T-helper 1 cell treated with Interleukin-12 subunit alpha and Interleukin-12 subunit beta and Interleukin-4 antibody, amounts not matched to agents 30 μg/mL and 1 μg/mL, for 36 hours (primary cell): ENCODE data around the gene CABP7.

Experiments used
- H3K27ac Mint-ChIP-seq: one replicate; pipeline ENCODE4 v1.8.0; 2021; ENCODE audit warnings: mild to moderate bottlenecking, mixed read lengths
- H3K27me3 Mint-ChIP-seq: one replicate; pipeline ENCODE4 v1.8.0; 2021; ENCODE audit warnings: low read depth, mixed read lengths
- H3K36me3 Mint-ChIP-seq: one replicate; pipeline ENCODE4 v1.8.0; 2021; ENCODE audit warnings: low read depth, mixed read lengths
- H3K4me1 Mint-ChIP-seq: one replicate; pipeline ENCODE4 v1.8.0; 2021; ENCODE audit warnings: low read depth, mixed read lengths
- H3K4me3 Mint-ChIP-seq: one replicate; pipeline ENCODE4 v1.8.0; 2021; ENCODE audit warnings: mild to moderate bottlenecking, moderate library complexity, mixed read lengths
- H3K9me3 Mint-ChIP-seq: one replicate; pipeline ENCODE4 v1.8.0; 2021; ENCODE audit warnings: mixed read lengths

Gene CABP7

DNA sequence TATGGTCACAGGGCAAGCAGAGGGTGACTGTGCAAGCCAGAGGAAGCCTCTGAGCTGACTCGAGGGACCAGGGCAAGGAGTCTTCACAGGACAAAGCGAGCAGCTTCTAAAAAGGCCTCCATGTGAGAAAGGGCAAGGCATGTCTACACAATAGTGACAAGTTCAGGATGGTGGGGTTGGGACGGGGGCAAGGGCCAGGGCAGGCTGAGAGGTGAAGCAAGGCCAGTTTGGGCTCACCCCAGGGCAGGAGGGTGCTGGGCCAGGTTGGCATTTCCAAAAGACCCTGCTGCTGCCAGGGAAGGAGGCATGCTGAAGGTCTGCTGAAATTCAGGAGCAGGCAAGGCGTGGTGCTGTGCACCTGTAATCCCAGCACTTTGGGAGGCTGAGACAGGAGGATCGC is 12.3 kb upstream of the CABP7 start:
- Mint-ChIP-seq H3K9me3 (no peaks in the 10 kb centered on the region), H3K4me1 (peaks cover 2% of the 10 kb centered on the region), H3K27ac (no peak overlapping the region), H3K4me3 (no peak overlapping the region), H3K27me3 (peaks cover 6% of the 10 kb centered on the region), H3K36me3 (no peaks in the 10 kb centered on the region)

DNA sequence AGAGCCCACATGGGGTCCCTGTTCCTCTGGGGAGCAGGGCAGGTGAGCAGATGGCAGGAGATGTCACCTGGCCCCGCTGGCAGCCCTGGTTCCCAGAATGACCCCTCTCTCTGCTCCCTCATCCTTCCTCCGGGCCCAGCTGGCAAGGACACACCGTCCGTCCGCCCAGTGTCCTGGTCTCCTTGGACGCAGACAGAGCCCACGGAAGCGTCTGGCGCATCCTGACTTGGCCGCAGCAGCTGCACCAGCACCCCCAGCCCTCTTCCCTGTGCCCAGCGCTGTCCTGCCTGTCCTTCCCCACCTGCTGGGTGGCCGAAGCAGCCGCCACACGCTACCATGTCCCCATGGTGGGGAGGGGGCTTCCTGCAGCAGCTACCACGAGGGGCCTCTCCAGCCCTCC is 9.6 kb upstream of the CABP7 start:
- Mint-ChIP-seq H3K27me3 (peaks cover 6% of the 10 kb centered on the region), H3K4me1 (no peaks in the 10 kb centered on the region), H3K36me3 (no peaks in the 10 kb centered on the region), H3K9me3 (no peaks in the 10 kb centered on the region), H3K27ac (no peak overlapping the region), H3K4me3 (no peak overlapping the region)

DNA sequence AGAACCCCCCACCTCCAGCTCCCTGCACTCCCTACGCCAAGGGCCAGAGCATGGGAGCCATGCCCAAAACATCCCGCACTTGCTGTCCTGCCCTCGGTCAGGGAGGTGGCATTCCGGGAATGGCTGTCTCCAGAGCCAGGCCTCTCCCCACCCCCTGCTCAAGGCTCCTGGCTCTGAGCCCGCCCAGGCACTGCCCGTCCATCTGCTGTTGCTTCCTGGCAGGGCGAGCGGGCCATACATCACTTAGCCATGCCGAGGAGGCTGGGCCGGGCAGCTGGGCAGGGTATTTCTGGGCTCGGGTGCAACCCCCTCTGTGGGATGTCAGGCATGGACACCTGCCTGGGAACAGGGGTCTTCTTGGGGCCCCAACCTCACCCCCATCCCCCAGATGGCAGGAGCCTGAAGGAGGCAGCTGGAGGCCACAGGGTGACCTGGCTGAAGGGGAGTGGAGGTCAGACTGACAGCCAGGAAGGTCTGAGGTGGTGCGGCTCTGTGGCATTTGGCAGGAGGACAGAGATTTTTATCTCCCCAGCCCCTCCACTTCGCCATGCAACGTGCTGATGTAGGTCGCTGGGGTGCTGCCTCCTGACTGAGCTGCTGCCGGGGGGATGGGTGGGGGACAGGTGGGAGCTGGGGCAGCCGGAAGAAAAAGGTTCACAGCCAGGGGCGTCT is 8.7 kb upstream of the CABP7 start:
- no peak overlapping the region for H3K27ac Mint-ChIP-seq
- H3K4me3 Mint-ChIP-seq = no peak overlapping the region
- H3K4me1 Mint-ChIP-seq = no peaks in the 10 kb centered on the region
- peaks cover 6% of the 10 kb centered on the region for H3K27me3 Mint-ChIP-seq
- H3K9me3 Mint-ChIP-seq = no peaks in the 10 kb centered on the region
- no peaks in the 10 kb centered on the region for H3K36me3 Mint-ChIP-seq

DNA sequence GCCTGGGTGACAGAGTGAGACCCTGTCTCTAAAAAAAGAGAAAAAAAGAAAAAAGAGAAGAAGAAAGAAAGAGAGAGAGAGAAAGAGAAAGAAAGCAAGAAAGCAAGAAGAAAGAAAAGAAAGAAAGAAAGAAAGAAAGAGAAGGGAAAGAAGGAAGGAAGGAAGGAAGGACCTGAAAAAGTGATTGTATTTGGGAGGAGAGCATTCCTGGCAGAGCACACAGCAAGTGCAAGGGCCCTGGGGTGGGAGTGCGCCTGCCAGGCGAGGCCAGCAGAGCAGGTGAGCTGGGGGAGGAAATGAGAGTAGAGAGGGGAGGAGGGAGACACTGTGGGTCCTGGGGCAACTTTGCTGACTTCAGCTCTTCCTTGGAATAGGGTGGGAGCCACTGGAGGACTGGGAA is 7.7 kb upstream of the CABP7 start:
- no peaks in the 10 kb centered on the region for H3K9me3 Mint-ChIP-seq
- H3K27me3 Mint-ChIP-seq = peaks cover 14% of the 10 kb centered on the region
- no peak overlapping the region for H3K4me3 Mint-ChIP-seq
- H3K4me1 Mint-ChIP-seq = peaks cover 3% of the 10 kb centered on the region
- H3K27ac Mint-ChIP-seq = no peak overlapping the region
- H3K36me3 Mint-ChIP-seq = no peaks in the 10 kb centered on the region

DNA sequence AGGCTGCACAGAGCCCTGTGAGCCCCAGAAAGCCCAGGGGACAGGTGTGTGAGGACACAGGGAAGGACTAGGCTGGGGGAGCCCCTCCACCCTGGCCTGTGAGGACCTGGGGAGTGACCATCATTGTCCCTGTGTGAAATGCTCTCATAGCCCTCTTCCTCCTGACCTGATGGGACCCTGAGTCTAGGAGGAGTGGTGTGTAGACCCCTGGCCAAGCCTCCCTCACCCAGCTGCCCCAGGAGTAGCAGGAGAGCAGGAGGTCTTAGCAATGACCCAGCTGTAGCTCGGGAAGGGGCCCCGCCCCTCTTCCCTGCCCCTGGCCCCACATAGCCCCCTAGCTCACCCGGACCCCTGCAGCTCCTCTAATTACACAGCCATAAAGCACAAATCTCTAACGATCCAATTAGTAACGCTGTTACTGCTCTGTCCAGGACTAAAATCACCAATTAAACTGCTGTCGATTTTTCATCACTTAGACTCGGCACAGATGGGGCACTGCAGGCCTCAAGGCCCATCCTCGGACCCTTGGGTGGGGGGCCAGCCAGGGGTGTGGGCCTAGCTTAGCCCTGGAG is 6.6 kb upstream of the CABP7 start:
- H3K27ac Mint-ChIP-seq = no peak overlapping the region
- no peaks in the 10 kb centered on the region for H3K9me3 Mint-ChIP-seq
- H3K4me3 Mint-ChIP-seq = no peak overlapping the region
- H3K4me1 Mint-ChIP-seq = peaks cover 3% of the 10 kb centered on the region
- H3K27me3 Mint-ChIP-seq = peaks cover 21% of the 10 kb centered on the region
- H3K36me3 Mint-ChIP-seq = no peaks in the 10 kb centered on the region

DNA sequence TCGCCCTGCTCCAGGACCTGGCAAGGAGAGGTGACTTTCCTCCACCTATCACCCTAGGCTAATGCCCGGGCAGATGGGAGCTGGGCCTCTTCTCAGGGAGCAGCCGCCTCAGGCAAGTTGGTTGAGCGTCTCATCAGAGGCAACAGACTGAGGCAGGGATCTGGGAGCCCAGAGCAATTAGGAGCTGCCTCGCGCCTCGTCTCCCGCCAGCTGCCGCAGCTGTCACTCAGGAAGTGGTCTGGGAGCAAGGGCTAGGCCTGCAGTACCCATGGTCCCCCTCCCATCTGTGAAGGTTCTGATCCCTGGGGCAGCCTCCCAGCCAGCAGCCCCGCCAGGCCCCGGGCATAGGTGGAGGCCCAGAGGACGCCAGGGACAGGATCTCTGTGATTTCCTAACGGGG is 4.6 kb upstream of the CABP7 start:
- Mint-ChIP-seq H3K4me1 (peaks cover 3% of the 10 kb centered on the region), H3K4me3 (no peak overlapping the region), H3K9me3 (no peaks in the 10 kb centered on the region), H3K36me3 (no peaks in the 10 kb centered on the region), H3K27ac (no peak overlapping the region), H3K27me3 (peaks cover 35% of the 10 kb centered on the region)

DNA sequence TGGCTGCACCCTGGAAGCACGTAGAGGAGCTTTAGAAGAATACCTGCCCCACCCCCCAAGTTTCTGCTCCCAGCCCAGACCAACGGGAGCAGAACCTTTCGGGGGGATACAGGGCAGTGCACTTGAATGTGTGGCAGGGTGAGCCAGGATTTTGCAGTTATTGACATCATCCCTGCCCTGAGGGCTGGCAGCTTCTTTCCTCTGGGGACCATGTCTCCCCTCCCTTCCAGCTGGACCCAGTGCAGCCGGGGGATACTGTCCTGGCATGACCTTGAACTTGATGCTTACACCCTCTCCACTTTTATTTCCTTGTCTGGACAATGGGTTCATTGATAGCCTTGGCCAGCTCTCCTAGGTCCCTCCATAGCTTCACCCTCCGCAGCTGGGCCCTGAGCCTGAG is 4.1 kb upstream of the CABP7 start:
- Mint-ChIP-seq H3K27me3 (peaks cover 35% of the 10 kb centered on the region), H3K4me3 (no peak overlapping the region), H3K9me3 (no peaks in the 10 kb centered on the region), H3K27ac (no peak overlapping the region), H3K4me1 (peaks cover 3% of the 10 kb centered on the region), H3K36me3 (no peaks in the 10 kb centered on the region)

DNA sequence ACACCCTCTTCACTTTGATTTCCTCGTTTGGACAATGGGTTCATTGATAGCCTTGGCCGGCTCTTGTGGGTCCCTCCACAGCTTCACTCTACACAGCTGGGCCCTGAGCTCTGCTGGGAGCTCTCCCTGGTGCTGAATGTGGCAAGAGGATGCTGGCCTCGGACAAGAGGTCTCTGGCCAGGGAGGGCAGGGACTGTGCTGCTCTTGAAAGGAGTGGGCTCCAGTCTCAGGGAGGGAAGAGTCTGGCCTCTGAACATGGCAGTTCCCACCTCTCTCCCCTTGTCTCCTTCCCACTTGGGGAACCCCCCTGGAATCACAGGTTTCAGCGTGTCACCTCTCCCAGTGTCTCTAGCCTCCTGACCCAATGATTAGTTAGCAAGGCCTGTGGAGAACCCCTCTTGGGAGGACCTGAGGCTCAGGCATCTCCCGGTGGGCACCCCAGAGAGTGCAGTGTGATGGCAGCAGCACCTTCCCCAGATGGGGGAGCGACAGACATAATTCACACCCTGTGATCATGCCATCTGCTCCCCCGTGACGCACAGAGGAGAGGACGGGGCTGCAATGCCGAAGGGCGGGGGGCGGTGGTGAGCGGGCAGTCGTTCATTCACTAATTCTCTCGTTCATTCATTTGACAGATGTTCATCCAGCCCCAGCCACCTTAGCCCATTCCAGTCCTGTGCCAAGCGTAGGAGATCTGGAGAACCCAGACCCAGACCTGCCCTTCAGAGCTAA is 2.8 kb upstream of the CABP7 start:
- H3K27ac Mint-ChIP-seq = no peak overlapping the region
- H3K9me3 Mint-ChIP-seq = no peaks in the 10 kb centered on the region
- no peak overlapping the region for H3K4me3 Mint-ChIP-seq
- H3K27me3 Mint-ChIP-seq = peaks cover 42% of the 10 kb centered on the region
- H3K4me1 Mint-ChIP-seq = peaks cover 3% of the 10 kb centered on the region
- H3K36me3 Mint-ChIP-seq = no peaks in the 10 kb centered on the region

DNA sequence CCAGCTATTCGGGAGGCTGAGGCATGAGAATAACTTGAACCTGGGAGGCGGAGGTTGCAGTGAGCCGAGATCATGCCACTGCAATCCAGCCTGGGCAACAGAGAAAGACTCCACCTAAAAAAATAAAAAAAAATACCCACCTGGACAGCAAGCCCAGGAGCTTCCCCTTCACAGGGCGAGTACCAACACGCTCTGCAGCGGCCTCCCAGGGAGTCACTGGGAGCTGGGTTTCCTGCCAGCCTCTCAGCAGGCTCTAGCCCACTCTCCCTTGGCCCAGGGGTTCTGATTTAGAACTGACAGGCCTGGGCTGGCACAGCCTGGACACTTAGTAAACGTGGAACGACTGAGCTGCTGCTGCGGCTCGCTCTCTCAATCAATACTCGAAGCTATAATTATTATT is 2.0 kb upstream of the CABP7 start:
- H3K4me1 Mint-ChIP-seq = peaks cover 3% of the 10 kb centered on the region
- H3K9me3 Mint-ChIP-seq = no peaks in the 10 kb centered on the region
- H3K36me3 Mint-ChIP-seq = no peaks in the 10 kb centered on the region
- H3K27ac Mint-ChIP-seq = no peak overlapping the region
- peaks cover 38% of the 10 kb centered on the region for H3K27me3 Mint-ChIP-seq
- no peak overlapping the region for H3K4me3 Mint-ChIP-seq

DNA sequence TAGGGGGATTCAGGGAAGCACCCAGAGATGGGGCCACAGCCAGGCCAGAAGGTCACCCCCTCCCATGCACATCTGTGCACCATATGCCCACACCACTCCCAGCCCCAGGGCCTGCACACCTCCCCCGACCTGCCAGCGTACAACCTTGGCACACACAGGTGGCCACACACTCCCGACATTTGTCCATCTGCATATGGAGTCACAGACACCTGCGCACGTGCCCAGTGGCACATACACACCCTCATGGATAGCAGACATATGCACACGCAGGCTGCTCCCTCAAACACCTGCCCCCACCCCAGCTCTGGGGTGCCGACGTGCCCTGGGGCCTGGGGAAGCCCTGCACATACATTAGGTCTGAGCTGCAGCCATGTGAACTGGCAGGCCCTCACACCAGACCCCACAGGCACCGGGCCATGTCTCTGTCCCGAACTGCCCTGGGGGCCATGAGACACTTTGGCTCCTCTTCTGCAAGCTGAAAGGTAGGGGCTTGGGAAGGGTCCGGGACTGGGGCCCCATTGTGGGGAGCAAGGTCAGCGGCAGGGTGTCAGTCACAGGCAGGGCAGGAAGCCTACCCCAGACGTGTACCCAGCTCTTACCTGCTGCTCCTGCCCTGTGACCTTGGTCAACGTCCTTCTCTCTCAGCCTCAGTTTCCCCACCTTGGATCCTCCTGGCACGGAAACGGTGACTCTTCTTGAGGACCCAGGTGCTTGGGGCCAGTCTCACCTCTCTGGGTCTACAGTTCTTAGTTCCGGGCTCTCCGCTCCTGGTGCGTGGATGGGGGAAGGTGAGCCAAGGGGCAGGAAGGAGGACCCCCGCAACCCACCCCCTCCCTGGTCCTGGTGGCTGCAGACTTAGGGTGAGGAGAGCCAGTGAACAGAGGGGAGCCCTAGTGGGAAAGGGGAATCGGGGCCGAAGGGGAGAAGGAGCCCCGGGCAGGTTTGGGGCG is 579 bp upstream of the CABP7 start:
- H3K27ac Mint-ChIP-seq = no peak overlapping the region
- H3K27me3 Mint-ChIP-seq = peaks cover 38% of the 10 kb centered on the region
- peaks cover 3% of the 10 kb centered on the region for H3K4me1 Mint-ChIP-seq
- H3K4me3 Mint-ChIP-seq = no peak overlapping the region
- no peaks in the 10 kb centered on the region for H3K36me3 Mint-ChIP-seq
- H3K9me3 Mint-ChIP-seq = no peaks in the 10 kb centered on the region

DNA sequence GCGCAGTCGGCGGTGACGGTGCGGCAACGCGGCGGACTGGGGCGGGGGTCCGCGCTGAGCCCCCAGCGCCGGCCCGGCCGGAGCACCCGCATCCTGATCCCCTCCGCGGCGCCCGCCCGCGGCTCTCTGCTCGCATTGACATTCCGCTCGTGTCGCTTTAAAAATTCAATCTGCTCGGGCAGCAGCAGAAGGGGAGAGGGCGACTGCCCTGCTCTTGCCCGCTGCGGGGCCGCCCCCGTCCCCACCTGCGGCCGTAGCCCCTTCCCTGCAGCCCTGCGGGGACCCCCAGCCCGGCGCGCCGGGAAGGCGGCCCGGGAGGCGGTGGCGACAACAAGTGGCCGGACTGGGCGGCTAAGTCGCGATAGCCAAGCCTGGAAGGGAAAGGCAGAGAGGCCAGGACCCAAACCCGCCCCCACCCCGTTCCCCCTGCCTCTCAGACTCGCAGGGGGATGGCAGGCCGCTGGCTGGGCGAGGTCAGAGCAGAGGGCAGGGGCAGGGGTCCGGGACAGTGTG is 1.1 kb downstream of the CABP7 start:
- peaks cover 3% of the 10 kb centered on the region for H3K4me1 Mint-ChIP-seq
- no peaks in the 10 kb centered on the region for H3K36me3 Mint-ChIP-seq
- H3K27ac Mint-ChIP-seq = no peak overlapping the region
- H3K27me3 Mint-ChIP-seq = peaks cover 38% of the 10 kb centered on the region
- H3K9me3 Mint-ChIP-seq = no peaks in the 10 kb centered on the region
- H3K4me3 Mint-ChIP-seq = no peak overlapping the region

DNA sequence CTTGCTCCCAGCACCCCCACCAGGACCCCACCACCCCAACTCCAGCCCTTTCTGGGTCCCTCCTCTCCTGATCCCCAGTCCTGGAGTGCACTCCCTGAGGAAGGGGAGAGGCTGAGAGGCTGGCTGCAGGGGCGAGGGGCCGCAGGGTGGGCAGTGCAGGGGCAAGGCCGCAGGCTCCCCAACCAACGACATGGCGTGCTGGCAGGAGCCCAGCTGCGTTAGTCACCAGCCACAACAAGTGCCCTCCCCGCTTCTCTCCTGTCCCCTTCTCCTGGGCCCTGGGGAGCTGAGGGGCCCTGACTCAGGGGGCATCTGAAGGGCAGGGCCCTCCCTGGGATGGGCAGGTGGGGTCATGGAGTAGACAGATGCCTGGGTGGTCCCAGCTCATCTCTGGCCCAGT is 2.3 kb downstream of the CABP7 start:
- no peak overlapping the region for H3K4me3 Mint-ChIP-seq
- H3K36me3 Mint-ChIP-seq = no peaks in the 10 kb centered on the region
- H3K27ac Mint-ChIP-seq = no peak overlapping the region
- H3K9me3 Mint-ChIP-seq = no peaks in the 10 kb centered on the region
- peaks cover 30% of the 10 kb centered on the region for H3K27me3 Mint-ChIP-seq
- H3K4me1 Mint-ChIP-seq = no peaks in the 10 kb centered on the region

DNA sequence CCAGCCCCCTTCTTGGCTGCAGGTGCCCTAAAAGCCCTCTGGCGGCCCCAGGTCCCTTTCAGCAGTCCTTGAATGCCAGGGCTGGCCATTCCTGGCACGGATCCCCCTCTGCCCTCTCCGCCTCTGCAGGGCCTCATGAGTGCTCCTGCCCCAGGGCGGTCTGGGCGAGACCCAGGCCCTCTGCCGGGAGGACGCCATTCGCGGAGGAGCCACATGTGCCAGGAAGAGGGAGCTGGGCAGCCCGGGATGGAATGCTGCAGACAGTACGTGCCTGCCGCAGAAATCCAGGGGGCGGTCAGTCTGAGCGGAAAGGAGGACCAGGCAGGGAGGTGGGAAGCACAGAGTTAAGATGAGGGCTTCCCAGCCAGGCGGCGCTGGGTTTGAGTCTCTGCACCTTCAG is 2.8 kb downstream of the CABP7 start:
- H3K4me3 Mint-ChIP-seq = no peak overlapping the region
- no peaks in the 10 kb centered on the region for H3K9me3 Mint-ChIP-seq
- H3K4me1 Mint-ChIP-seq = no peaks in the 10 kb centered on the region
- H3K36me3 Mint-ChIP-seq = no peaks in the 10 kb centered on the region
- peaks cover 26% of the 10 kb centered on the region for H3K27me3 Mint-ChIP-seq
- H3K27ac Mint-ChIP-seq = no peak overlapping the region

DNA sequence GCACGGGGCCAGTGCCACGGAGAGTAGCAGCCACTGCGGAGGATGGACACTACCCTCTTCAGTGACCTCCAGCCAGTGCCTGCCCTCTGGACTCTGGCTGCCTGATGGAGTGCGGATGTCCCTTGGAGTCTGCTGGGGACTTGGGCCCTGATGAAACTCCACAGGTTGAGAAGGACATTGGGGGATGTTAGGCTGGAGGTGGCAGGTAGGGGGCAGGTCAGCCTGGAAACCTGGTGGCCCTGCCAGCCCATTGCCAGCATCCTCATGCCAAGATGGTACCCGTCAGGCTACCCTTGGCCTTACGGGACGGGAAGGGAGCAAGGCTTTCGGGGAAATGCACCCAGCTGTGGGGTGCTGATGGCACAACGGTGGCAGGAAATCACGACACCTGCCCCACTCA is 4.0 kb downstream of the CABP7 start:
- no peak overlapping the region for H3K4me3 Mint-ChIP-seq
- peaks cover 18% of the 10 kb centered on the region for H3K27me3 Mint-ChIP-seq
- H3K4me1 Mint-ChIP-seq = no peaks in the 10 kb centered on the region
- H3K36me3 Mint-ChIP-seq = no peaks in the 10 kb centered on the region
- H3K27ac Mint-ChIP-seq = no peak overlapping the region
- no peaks in the 10 kb centered on the region for H3K9me3 Mint-ChIP-seq
